Body of pancreas (tissue), 4 donors: ENCODE data around the gene GRIA1. TPM values are rescaled to one million over a fixed set of nuclear protein-coding genes. Genes with fewer than 3 reads are reported as not detected.
A peak's percentile ranks its signal among the peaks of the same experiment; 100 is the strongest.

ENCODE experiments used
- ATAC-seq: fragments of 150-250 bp; one replicate; pipeline ENCODE4 v1.9.1; 2016
- DNase-seq, 4 donors: peaks; one replicate each; pipeline ENCODE4 v3.0.0-alpha.2; 2019
- H3K27ac ChIP-seq, 4 donors: fragments of 200-600 bp; sonication (generic); 1 replicate in 3 of 4; 2 replicates in 1 of 4; pipeline versions ENCODE4 v1.5.1 to v1.6.1; 2016 to 2019; ENCODE audit warnings: mild to moderate bottlenecking in 1 of 4, mixed read lengths in 1 of 4, moderate library complexity in 1 of 4
- H3K27me3 ChIP-seq, 2 donors: fragments of 200-600 bp; sonication (generic); one replicate each; pipeline ENCODE4 v1.6.0; 2016; ENCODE audit warnings: mild to moderate bottlenecking in 1 of 2
- H3K36me3 ChIP-seq, 2 donors: fragments of 200-600 bp; sonication (generic); replicated peaks in 1 of 2; 2 replicates each; pipeline ENCODE4 v1.5.1; 2016; ENCODE audit warnings: low read depth in 2 of 2; ENCODE audit not compliant: insufficient read depth in 1 of 2
- H3K4me1 ChIP-seq: fragments of 200-600 bp; sonication (generic); one replicate; pipeline ENCODE4 v1.6.0; 2016
- H3K4me3 ChIP-seq, 2 donors: fragments of 200-600 bp; sonication (generic); 1 replicate in 1 of 2; 2 replicates in 1 of 2; pipeline ENCODE4 v1.5.1; 2016 to 2019
- H3K9me3 ChIP-seq, 3 donors: fragments of 200-600 bp; sonication (generic); 1 replicate in 2 of 3; 2 replicates in 1 of 3; pipeline ENCODE4 v1.5.1; 2016
- POLR2A ChIP-seq, 3 donors: fragments of 450-650 bp; IDR thresholded peaks; one replicate each; pipeline ENCODE4 v1.6.1; 2016; ENCODE audit warnings: antibody characterized with exemption in 3 of 3, mild to moderate bottlenecking in 2 of 3
- WGBS, 2 donors: methylation state at CpG; one replicate each; pipeline ENCODE4 v1.1.5; 2017; 5-methylcytosine and 5-hydroxymethylcytosine counted together
- intact Hi-C: fragments of 100-400 bp; cut with DNase I; formaldehyde crosslinking; loops from one replicate; pipeline ENCODE4 v1.15.1; 2023
- total RNA-seq, 2 donors: library from RNA; depleted of rRNA; stranded (reverse); fragments of >200 nt; gene quantifications; one replicate each; pipeline ENCODE4 v1.1.0, GENCODE V29; 2016
- TF ChIP-seq, protein P1 (sequence below), 7 experiments: fragments of 450-650 bp in 4 of 7; fragments of 200-600 bp in 3 of 7; sonication (generic) in 3 of 7; IDR thresholded peaks; one replicate each; pipeline ENCODE4 v1.5.1; 2016 to 2019; ENCODE audit warnings: antibody characterized with exemption in 7 of 7

Gene GRIA1
- total RNA-seq, 2 donors from 2014 or later: 0.26 to 2.6 TPM

DNA sequence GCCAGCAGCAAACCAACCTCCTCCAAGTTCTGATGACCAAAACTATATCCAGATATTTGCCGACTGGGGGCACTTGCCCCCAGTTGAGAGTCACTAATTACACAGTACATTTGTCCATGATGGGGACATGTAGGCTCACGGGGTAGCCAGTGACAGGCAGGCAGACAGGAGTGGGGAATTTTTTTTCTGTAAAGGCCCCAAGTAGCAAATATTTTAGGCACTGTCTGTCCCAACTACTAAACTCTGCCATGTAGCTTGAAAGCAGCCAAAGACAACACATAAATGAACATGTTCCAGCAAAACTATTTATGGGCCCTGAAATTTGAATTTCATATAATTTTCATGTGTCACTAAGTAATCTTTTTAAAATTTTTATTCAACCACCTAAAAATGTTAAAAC is 80.7 kb downstream of the GRIA1 start:
- TF ChIP-seq, protein P1, sequence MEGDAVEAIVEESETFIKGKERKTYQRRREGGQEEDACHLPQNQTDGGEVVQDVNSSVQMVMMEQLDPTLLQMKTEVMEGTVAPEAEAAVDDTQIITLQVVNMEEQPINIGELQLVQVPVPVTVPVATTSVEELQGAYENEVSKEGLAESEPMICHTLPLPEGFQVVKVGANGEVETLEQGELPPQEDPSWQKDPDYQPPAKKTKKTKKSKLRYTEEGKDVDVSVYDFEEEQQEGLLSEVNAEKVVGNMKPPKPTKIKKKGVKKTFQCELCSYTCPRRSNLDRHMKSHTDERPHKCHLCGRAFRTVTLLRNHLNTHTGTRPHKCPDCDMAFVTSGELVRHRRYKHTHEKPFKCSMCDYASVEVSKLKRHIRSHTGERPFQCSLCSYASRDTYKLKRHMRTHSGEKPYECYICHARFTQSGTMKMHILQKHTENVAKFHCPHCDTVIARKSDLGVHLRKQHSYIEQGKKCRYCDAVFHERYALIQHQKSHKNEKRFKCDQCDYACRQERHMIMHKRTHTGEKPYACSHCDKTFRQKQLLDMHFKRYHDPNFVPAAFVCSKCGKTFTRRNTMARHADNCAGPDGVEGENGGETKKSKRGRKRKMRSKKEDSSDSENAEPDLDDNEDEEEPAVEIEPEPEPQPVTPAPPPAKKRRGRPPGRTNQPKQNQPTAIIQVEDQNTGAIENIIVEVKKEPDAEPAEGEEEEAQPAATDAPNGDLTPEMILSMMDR (IDR thresholded peaks at IDR 0.05): no peak
- TF ChIP-seq POLR2A (IDR thresholded peaks at IDR 0.05): no peak
- ATAC-seq (no peak), DNase-seq (no peak)
- Histone ChIP-seq H3K4me3 (no peak overlapping the region), H3K27me3 (no peaks in the 10 kb centered on the region), H3K36me3 (no peaks in the 10 kb centered on the region), H3K4me1 (no peaks in the 10 kb centered on the region), H3K9me3 (no peaks in the 10 kb centered on the region), H3K27ac (no peak overlapping the region)
- WGBS, 2 donors: 45 to 73% methylated on average over 2 of the region's 2 CpGs
- intact Hi-C loops: no loop called here

DNA sequence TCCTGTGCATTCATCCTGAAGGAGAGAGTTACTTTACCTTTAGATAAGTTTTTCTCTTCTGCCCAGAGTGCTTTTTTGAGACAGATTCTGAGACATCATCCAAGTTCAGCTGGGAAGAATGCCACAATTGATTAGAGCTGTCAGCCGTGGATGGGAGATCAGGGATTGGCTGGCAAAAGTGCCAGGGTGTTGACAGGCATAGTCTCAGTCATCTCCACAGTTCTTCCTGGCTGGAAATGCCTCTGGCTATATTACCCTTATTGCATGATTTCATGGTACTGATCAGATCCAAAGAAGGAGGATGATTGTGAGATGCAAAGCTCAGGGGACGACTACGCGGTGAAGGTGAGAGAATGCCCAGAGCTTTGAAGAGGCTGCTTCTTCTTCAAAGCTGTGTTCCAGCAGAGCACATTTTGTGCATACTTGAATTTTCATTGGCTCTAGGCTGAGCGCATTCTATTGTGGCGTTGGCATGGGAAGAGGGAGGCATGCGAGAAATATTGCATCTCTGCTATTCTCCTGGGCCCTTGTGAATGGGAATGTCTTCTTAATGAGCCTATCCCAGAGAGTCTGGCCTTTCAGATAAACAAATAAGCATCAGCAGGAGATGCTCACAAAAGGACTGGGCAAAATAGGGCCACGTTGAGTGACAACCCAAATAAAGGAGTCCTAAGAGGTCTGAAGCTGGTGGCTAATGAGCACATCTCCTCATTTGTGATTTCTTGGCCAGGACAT is 82.1 kb downstream of the GRIA1 start:
- WGBS, 2 donors: 67 to 71% methylated on average over 8 of the region's 8 CpGs
- ATAC-seq (no peak), DNase-seq (no peak)
- Histone ChIP-seq H3K36me3 (no peaks in the 10 kb centered on the region), H3K9me3 (no peaks in the 10 kb centered on the region), H3K27ac (no peak overlapping the region), H3K4me1 (no peaks in the 10 kb centered on the region), H3K27me3 (no peaks in the 10 kb centered on the region), H3K4me3 (no peak overlapping the region)
- no peak for TF ChIP-seq POLR2A (IDR thresholded peaks at IDR 0.05)
- TF ChIP-seq, protein P1 (IDR thresholded peaks at IDR 0.05): no peak
- intact Hi-C loops: no loop called here

DNA sequence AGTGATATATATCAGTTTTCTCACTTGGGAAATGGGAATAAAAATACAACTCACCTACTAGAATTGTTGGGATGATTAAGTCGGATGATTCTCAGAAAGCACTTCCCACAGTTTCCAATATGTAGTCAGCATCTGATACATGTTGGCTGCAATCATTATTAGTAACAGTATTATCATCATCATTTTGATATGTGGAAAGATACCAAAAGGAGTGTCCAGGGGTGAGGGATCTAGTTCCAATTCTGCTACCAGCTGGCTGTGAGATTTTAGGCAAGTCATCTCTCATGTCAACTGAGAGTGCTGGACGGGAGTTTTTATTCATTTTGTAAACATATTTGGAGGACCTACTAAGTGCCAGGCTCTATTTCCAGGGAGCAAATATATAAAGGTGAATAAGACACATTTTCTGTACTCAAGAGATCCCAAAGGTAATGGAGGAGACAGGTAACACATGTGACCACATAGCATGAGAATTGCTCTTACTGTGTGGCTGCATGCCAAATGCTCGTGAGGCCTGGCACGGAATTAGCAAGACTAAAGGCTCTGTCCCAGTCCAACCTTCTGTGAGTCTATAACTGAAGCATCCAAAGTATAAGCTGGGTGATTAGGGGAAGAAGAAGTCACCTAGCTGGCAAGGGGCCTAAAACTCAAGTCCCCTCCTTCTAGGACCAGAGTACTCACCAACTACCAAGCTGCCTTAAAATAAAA is 83.0 kb downstream of the GRIA1 start:
- Histone ChIP-seq H3K4me1 (no peaks in the 10 kb centered on the region), H3K4me3 (no peak overlapping the region), H3K36me3 (no peaks in the 10 kb centered on the region), H3K27ac (no peak overlapping the region), H3K27me3 (no peaks in the 10 kb centered on the region), H3K9me3 (no peaks in the 10 kb centered on the region)
- intact Hi-C loops: no loop called here
- peak in 1 of 4 donors; percentile 15 for DNase-seq
- TF ChIP-seq, protein P1 (IDR thresholded peaks at IDR 0.05): no peak
- no peak for TF ChIP-seq POLR2A (IDR thresholded peaks at IDR 0.05)
- WGBS, 2 donors: 49 to 57% methylated on average over 4 of the region's 4 CpGs
- ATAC-seq: no peak

DNA sequence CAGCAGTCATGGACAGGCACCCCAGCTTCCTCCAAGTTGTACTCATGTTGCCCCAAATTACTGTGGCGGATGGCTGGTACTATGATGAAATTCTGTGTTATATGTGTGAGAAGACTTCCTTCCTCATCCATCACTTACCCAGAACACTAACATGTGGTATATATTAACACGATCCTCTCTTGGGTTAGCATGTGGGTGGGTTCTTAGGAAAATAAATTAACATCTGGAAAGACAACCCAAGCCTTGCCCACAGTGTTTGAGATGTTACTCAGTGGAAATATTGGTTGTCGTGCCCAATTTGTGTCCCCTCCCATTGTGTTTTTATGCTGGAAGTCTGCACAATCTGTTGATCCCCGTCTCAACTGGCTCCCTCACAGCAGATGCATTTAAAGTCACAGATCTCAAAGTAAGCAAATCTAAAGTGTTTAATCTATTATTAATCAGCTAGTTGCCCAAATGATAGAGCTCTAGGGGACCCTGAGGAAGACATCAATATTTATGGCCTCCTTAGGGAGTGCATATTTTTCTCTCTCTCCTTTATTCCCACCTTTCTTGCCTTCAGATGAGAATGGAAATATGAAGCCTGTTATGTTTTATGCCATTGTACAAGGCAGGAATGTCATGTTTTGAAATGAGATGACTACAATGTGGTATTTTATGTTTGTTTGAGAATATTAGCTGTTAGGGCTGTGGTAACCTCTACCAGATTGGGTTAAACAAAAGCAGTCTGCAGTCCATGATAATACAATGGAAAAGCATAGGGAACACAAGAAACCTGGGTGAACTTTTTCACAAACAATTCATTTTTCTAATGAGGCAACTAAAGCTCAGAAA is 93.9 kb downstream of the GRIA1 start:
- ATAC-seq: no peak
- 39 to 40% methylated on average over 4 of the region's 4 CpGs for WGBS, 2 donors

More for the DNA sequence above, 93.9 kb downstream of the GRIA1 start:
- Histone ChIP-seq H3K4me1 (no peaks in the 10 kb centered on the region), H3K27me3 (no peaks in the 10 kb centered on the region), H3K27ac (no peak overlapping the region), H3K36me3 (no peaks in the 10 kb centered on the region), H3K4me3 (no peak overlapping the region), H3K9me3 (no peaks in the 10 kb centered on the region)
- intact Hi-C loops: no loop called here
- no peak for TF ChIP-seq POLR2A (IDR thresholded peaks at IDR 0.05)
- TF ChIP-seq, protein P1 (IDR thresholded peaks at IDR 0.05): no peak
- DNase-seq: no peak
